Fibroblast of pulmonary artery (primary cell): ENCODE measurements around the gene SKIC2.
"Not testable (repeated sequence)": the region's sequence is repeated elsewhere in the genome, so short reads cannot be mapped to it uniquely, and the experiment has no call there.

Experiments used
- DNase-seq: peaks from one replicate; pipeline ENCODE4 v3.0.0-alpha.2; 2010; ENCODE audit warnings: low read depth
- H3K4me3 ChIP-seq: replicated peaks from 2 replicates; pipeline ENCODE4 v1.5.1; 2011; ENCODE audit warnings: low read depth, mild to moderate bottlenecking, control low read depth, low read length, moderate library complexity
- TF ChIP-seq, protein P1 (sequence below): IDR thresholded peaks from 2 replicates; pipeline ENCODE4 v1.5.1; 2011; ENCODE audit warnings: mild to moderate bottlenecking, control low read depth, low read length, inconsistent platforms; ENCODE audit errors: missing control alignments

The SKIC2 gene

DNA sequence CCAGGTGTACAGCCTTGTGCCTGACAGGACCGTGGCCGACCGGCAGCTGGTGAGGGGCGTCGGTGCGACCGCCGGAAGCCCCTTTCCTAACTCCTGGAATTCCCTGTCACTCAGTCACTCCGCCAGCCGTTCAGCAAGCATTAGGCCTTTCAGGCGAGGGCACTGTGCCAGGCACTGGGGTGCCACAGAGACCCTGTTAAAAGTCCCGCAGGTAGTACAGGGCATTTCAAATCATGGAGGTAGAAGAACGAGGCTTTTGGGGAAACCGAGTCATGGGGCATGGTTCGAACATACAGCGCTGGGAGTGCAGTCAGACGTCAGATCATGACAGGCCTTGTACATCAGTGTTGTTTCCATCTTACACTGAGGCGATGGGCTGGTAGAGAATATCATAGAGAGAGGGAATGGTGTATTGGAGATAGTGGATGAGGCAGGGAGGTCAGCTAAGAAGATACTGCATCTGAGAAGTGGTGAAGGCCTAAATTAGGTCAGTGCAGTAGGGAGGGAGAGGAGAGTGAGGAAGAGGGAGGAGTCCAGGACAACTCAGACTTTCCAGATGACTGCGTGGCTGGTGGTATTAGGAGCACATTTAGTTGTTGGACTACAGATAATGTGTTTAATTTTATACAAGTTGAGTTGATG is 13.9 kb downstream of the SKIC2 start:
- DNase-seq: peak; percentile 45
- TF ChIP-seq, protein P1, sequence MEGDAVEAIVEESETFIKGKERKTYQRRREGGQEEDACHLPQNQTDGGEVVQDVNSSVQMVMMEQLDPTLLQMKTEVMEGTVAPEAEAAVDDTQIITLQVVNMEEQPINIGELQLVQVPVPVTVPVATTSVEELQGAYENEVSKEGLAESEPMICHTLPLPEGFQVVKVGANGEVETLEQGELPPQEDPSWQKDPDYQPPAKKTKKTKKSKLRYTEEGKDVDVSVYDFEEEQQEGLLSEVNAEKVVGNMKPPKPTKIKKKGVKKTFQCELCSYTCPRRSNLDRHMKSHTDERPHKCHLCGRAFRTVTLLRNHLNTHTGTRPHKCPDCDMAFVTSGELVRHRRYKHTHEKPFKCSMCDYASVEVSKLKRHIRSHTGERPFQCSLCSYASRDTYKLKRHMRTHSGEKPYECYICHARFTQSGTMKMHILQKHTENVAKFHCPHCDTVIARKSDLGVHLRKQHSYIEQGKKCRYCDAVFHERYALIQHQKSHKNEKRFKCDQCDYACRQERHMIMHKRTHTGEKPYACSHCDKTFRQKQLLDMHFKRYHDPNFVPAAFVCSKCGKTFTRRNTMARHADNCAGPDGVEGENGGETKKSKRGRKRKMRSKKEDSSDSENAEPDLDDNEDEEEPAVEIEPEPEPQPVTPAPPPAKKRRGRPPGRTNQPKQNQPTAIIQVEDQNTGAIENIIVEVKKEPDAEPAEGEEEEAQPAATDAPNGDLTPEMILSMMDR: no peak
- peak overlapping the region; percentile 86 for H3K4me3 ChIP-seq

DNA sequence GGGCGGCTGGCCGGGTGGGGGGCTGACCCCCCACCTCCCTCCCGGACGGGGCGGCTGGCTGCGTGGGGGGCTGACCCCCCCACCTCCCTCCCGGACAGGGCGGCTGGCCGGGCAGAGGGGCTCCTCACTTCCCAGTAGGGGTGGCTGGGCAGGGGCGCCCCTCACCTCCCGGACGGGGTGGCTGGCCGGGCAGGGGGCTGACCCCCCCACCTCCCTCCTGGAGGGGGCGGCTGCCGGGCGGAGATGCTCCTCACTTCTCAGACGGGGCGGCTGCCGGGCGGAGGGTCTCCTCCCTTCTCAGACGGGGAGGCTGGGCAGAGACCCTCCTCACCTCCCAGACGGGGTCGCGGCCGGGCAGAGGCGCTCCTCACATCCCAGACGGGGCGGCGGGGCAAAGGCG is 17.1 kb downstream of the SKIC2 start:
- not testable (repeated sequence) for H3K4me3 ChIP-seq, DNase-seq

DNA sequence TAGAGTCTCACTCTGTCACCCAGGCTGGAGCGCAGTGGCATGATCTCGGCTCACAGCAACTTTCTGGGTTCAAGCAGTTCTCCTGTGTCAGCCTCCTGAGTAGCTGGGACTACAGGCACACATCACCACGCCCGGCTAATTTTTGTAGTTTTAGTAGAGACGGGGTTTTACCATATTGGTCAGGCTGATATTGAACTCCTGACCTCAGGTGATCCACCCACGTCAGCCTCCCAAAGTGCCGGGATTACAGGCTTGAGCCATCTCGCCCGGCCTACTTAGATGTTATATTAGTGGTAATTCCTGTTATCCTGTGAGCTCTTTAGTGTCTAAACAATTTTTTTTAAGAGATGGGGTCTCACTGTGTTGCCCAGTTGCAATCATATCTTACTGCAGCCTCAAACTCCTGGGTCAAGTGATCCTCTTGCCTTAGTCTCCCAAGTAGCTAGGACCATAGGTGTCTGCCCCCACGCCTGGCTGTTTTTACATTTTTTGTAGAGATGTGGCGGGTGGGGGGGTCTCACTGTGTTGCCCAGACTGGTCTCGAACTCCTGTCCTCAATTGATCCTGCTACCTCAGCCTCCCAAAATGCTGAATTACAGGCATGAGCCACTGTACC is 18.9 kb downstream of the SKIC2 start:
- TF ChIP-seq, protein P1: no peak
- H3K4me3 ChIP-seq: no peak overlapping the region
- no peak for DNase-seq

DNA sequence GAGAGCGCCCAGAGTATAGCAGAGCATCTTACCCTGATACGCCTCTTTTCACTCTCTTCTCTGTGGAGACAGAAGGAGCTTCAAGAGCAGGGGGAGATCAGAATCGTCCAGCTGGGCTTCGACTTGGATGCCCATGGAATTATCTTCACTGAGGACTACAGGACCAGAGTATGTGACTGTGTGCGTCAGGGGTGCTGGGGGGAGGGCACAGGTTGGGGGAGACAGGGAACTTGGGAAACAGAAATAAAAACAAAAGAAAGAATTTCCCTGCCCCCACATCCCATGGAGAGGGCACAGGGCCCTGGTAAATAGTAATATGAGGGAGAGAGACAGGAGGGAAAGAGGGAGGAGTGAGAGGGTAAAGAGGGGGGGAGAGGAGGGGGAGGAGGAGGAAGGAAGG is 19.9 kb downstream of the SKIC2 start:
- DNase-seq: no peak
- H3K4me3 ChIP-seq: no peak overlapping the region
- TF ChIP-seq, protein P1: no peak

DNA sequence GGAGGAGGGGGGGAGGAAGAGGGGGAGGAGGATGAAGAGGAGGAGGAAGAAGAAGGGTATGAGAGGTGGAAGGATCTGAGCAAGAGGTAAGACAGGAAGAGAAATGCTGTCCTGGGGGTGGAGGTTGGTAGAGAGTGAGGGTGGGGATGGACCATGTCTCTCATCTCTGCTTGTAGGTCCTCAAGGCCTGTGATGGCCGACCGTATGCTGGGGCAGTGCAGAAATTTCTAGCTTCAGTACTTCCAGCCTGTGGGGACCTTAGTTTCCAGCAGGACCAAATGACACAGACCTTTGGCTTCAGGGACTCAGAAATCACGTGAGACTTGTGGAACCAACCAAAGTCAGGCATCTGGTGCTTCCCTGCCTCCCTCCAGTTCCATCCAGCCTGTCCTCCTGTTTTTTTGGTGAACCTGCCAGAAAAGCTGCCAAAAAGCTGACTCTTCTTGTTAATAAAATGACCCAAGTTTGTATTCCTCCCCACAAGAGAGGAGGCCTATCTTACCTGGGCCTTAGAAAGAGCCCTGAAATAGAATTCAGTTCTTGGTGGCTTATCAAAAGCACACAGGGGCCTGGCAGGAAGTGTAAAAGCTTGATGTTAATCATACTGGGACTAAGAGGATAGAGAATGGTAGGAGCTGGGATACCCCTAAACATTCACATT is 20.4 kb downstream of the SKIC2 start:
- no peak for DNase-seq
- H3K4me3 ChIP-seq: no peak overlapping the region

DNA sequence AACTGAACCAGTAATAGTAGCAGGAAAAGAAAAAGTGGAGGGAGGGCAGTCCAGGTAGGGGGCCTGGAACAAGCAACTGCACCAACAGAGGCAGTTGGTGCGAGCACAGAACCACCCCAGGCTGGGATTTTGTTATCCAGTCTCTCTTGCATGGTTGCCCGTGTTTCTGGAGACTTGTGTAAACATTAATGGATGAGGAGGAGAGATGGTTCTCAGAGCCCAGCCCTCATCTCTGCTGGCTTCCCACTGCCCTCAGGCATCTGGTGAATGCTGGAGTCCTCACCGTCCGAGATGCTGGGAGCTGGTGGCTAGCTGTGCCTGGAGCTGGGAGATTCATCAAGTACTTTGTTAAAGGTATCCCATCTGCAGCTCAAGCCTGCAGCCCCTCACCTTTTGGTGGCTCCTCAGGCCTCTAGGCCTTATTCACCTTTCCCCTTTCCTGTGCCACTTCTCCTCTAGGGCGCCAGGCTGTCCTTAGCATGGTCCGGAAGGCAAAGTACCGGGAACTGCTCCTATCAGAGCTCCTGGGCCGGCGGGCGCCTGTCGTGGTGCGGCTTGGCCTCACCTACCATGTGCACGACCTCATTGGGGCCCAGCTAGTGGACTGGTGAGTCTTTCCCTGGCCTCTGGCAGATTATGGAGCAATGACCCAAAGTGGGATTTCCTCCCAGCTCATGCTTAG is 21.4 kb downstream of the SKIC2 start:
- H3K4me3 ChIP-seq, DNase-seq: not testable (repeated sequence)

More for the DNA sequence above, 20.4 kb downstream of the SKIC2 start:
- TF ChIP-seq, protein P1: no peak

DNA sequence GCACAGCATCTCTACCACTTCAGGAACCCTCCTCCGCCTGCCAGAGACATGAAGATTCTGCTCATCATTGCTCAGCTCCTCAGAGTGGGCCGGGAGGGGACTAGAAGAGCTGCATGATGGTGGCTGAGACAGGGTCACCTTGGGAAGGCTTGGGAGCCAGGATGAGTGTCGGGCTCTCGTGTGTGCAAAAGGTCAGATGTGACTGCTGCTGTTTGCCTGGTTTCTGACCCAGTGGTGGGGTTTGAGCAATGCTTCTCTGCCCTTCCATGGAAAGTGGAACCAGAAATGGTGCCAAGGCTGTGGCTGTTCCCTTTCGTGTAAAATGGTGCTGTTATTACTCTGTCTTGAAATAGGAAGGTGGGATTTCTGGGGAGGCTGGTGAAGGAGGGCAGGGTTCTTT is 22.0 kb downstream of the SKIC2 start:
- not testable (repeated sequence) for H3K4me3 ChIP-seq, DNase-seq

DNA sequence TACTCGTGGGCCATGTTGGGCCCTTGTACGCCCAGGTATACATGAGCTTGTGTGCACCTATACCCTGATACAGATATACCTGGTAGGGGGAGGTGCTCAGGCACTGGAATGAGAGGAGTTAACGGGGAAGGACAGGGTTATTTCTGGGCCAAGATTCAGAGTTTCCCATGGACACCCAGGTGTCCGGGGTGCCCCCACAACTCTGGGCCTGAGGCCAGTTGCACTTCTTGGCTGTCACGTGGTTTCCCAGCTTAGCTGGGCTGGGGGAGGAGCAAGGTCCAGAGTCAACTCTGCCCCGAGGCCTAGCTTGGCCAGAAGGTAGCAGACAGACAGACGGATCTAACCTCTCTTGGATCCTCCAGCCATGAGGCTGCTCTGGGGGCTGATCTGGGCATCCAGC is 22.8 kb downstream of the SKIC2 start, which contains the start of gene C4A:
Gene C4A, plus strand, starts transcription at position 314 of the 400 bp plus-strand sequence. Its CDS starts 51 bp downstream, at position 365.
- DNase-seq: not testable (repeated sequence)

DNA sequence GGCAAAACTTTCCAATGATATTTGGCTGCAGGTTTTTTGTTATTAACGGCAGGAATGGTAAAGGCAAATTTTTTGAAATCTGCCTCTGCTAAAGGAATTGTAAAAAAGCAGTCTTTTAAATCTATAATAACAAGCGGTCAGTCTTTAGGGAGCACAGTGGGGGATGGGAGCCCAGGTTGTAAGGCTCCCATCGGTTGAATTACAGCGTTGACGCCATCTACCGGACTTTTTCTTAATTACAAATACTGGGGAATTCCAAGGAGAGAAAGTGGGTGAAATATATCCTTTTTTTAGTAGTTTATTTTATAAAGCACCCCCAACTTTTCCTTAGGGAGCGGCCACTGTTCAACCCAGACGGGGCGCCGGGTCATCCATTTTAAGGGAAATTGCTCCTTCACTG is 30.4 kb downstream of the SKIC2 start:
- not testable (repeated sequence) for H3K4me3 ChIP-seq, DNase-seq

More for the DNA sequence above, 22.8 kb downstream of the SKIC2 start, which contains the start of gene C4A:
- H3K4me3 ChIP-seq: not testable (repeated sequence)

DNA sequence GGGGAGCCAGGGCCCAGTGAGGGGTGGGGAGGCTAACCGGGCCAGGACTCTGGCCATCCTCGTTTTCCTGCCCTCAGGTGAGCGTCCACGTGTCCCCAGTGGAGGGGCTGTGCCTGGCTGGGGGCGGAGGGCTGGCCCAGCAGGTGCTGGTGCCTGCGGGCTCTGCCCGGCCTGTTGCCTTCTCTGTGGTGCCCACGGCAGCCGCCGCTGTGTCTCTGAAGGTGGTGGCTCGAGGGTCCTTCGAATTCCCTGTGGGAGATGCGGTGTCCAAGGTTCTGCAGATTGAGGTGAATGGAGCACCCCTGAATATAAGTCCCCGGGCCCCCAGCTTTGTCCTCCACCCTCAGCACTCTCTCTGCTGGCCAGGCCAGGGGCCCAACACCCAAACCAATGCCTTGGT is 35.4 kb downstream of the SKIC2 start:
- not testable (repeated sequence) for DNase-seq, H3K4me3 ChIP-seq

DNA sequence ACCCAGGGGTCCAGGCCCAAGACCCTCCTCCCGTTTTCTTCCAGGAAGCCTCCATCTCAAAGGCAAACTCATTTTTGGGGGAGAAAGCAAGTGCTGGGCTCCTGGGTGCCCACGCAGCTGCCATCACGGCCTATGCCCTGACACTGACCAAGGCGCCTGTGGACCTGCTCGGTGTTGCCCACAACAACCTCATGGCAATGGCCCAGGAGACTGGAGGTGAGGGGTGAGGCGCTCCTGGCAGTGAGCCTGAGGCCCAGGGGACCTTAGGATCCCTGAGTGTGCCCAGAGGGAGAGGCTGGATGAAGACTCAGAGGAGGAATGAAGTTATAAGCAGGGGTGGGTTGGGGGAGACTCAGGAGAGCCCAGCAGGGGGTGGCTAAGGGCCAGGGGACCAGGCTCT is 37.4 kb downstream of the SKIC2 start:
- DNase-seq, H3K4me3 ChIP-seq: not testable (repeated sequence)

DNA sequence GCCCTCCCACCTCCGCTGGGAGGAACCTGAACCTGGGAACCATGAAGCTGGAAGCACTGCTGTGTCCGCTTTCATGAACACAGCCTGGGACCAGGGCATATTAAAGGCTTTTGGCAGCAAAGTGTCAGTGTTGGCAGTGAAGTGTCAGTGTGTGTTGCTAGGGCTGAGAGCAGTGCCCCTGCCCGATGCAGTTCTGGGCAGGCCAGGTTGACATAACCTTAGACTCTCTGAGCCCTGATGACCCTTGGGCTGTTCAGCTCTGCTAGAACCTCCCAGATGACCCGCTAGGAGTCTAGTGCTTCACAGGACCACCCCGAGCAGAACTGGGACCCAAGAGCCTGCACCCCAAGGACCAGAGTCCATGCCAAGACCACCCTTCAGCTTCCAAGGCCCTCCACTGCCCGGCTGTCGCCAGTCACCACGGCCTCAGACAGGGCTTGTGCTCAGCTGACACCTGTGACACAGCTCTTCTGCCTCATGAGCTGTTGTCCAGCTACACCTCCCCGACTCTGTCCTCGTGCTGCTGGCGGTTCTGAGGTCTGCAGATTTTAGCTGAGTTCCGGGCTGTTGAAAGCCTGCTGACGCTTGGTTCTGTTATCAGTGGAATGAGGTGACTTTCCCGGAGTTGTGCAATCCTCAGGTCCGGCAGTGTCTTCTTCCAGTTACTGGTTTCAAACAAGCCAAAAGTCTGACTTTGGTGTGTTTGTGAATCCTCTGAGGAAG is 43.7 kb downstream of the SKIC2 start:
- not testable (repeated sequence) for H3K4me3 ChIP-seq, DNase-seq

DNA sequence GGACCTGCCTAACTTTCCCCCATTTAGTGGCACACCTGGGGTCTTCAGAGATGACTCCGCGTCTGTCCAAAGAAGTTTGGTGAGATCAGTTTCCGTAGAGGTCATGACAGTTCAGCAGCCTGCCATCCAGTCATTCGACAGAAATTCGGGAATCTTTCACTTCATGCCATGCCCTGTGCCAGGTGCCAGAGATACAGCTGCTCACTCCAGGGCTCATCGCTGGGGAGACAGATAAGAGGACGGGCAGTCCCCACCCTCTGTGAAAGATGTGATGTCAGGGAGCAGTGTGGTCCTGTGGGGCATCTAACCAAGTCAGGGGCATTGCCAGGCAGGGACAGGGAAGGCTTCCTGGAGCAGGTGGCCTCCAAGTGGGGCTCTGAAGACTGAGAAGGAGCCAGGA is 44.3 kb downstream of the SKIC2 start:
- H3K4me3 ChIP-seq, DNase-seq: not testable (repeated sequence)
